Large intestine (tissue), 12 donors: Measurements from ENCODE around the gene OR2M7. TPM values are rescaled to one million over a fixed set of nuclear protein-coding genes. Genes with fewer than 3 reads are reported as not detected.
"Not testable (repeated sequence)": the region's sequence is repeated elsewhere in the genome, so short reads cannot be mapped to it uniquely, and the experiment has no call there.

Experiments
- DNase-seq, 2 donors: peaks; one replicate each; pipeline versions ENCODE4 v3.0.0 to v3.0.0-alpha.2; 2013
- H3K27ac ChIP-seq: one replicate; pipeline ENCODE4 v1.5.1; 2013; ENCODE audit warnings: low read length
- H3K27me3 ChIP-seq: 2 replicates; pipeline ENCODE4 v1.6.1; 2013; ENCODE audit warnings: low read length; ENCODE audit not compliant: control insufficient read depth, insufficient read depth
- H3K36me3 ChIP-seq: 2 replicates; pipeline ENCODE4 v1.6.1; 2013; ENCODE audit warnings: low read length; ENCODE audit not compliant: control insufficient read depth, insufficient read depth
- H3K4me1 ChIP-seq: one replicate; pipeline ENCODE4 v1.6.1; 2013; ENCODE audit warnings: low read length; ENCODE audit not compliant: control insufficient read depth, insufficient read depth
- H3K4me3 ChIP-seq: one replicate; pipeline ENCODE4 v1.5.1; 2013; ENCODE audit warnings: low read length
- H3K9me3 ChIP-seq: one replicate; pipeline ENCODE4 v1.6.1; 2013; ENCODE audit warnings: mild to moderate bottlenecking, low read depth, low read length, moderate library complexity; ENCODE audit not compliant: control insufficient read depth
- WGBS: methylation state at CpG from one replicate; pipeline ENCODE4 v1.1.5; 2013; ENCODE audit warnings: low lambda C conversion rate; ENCODE audit not compliant: insufficient coverage; 5-methylcytosine and 5-hydroxymethylcytosine counted together
- long read RNA-seq, 11 donors: transcript quantifications; one replicate each; lab custom pipeline, GENCODE V29; 2026
- polyA plus RNA-seq: library from polyadenylated mRNA; unstranded; fragments of 120-200 nt; gene quantifications from one replicate; pipeline ENCODE4 v1.2.1, GENCODE V29; 2013

Gene OR2M7
- polyA plus RNA-seq: not detected
- long read RNA-seq, donor 1: 0 reads
- long read RNA-seq, donor 2: 0 reads
- long read RNA-seq, donor 3: 0 reads
- long read RNA-seq, donor 4: 0 reads
- long read RNA-seq, donor 5: 0 reads
- long read RNA-seq, donor 6: 0 reads
- long read RNA-seq, donor 7: 0 reads
- long read RNA-seq, donor 8: 0 reads
- long read RNA-seq, donor 9: 0 reads
- long read RNA-seq, donor 10: 0 reads
- long read RNA-seq, donor 11: 0 reads

GRCh38 chr1:248324468-248324867 lies at the start of gene OR2M7:
Gene OR2M7 (minus strand): TSS chr1:248324568. CDS start chr1:248324568, 0 bp downstream.
- Histone ChIP-seq H3K9me3 (no peaks in the 10 kb centered on the region), H3K36me3 (no peaks in the 10 kb centered on the region), H3K27me3 (no peaks in the 10 kb centered on the region), H3K4me3 (no peak within 1 kb of the TSS), H3K4me1 (no peaks in the 10 kb centered on the region), H3K27ac (no peak within 1 kb of the TSS)
- no CpG with 5 or more reads among the region's 1 CpG for WGBS
- DNase-seq: no peak

GRCh38 chr1:248373761-248374160 lies 49.4 kb upstream of the OR2M7 start:
- Histone ChIP-seq H3K36me3 (no peaks in the 10 kb centered on the region), H3K4me3 (no peak overlapping the region), H3K27ac (no peak overlapping the region), H3K4me1 (no peaks in the 10 kb centered on the region), H3K9me3 (no peaks in the 10 kb centered on the region), H3K27me3 (no peaks in the 10 kb centered on the region)
- DNase-seq: no peak
- no CpG with 5 or more reads among the region's 4 CpGs for WGBS

GRCh38 chr1:248372394-248372793 lies 48.0 kb upstream of the OR2M7 start:
- no peak overlapping the region for H3K4me3 ChIP-seq
- H3K36me3 ChIP-seq: no peaks in the 10 kb centered on the region
- no peaks in the 10 kb centered on the region for H3K4me1 ChIP-seq
- H3K27ac ChIP-seq: no peak overlapping the region
- no peak for DNase-seq
- H3K9me3 ChIP-seq: no peaks in the 10 kb centered on the region
- no peaks in the 10 kb centered on the region for H3K27me3 ChIP-seq
- 60% methylated on average over 1 of the region's 5 CpGs for whole genome bisulfite sequencing

GRCh38 chr1:248366609-248367008 lies 42.2 kb upstream of the OR2M7 start:
- Histone ChIP-seq H3K27me3 (no peaks in the 10 kb centered on the region), H3K4me3 (no peak overlapping the region), H3K4me1 (no peaks in the 10 kb centered on the region), H3K36me3 (no peaks in the 10 kb centered on the region), H3K27ac (no peak overlapping the region), H3K9me3 (no peaks in the 10 kb centered on the region)
- DNase-seq: no peak

GRCh38 chr1:248361121-248361715 lies 36.9 kb upstream of the OR2M7 start, which contains the start of gene OR2T4:
Gene OR2T4 (plus strand): TSS chr1:248361665. CDS start chr1:248361665, 0 bp downstream.
- no peaks in the 10 kb centered on the region for H3K4me1 ChIP-seq
- DNase-seq: no peak
- no peaks in the 10 kb centered on the region for H3K9me3 ChIP-seq
- H3K27ac ChIP-seq: no peak within 1 kb of the TSS
- 0% methylated on average over 1 of the region's 3 CpGs for WGBS
- H3K27me3 ChIP-seq: no peaks in the 10 kb centered on the region
- no peak within 1 kb of the TSS for H3K4me3 ChIP-seq
- no peaks in the 10 kb centered on the region for H3K36me3 ChIP-seq

GRCh38 chr1:248359415-248359814 lies 35.0 kb upstream of the OR2M7 start:
- H3K27me3 ChIP-seq: no peaks in the 10 kb centered on the region
- DNase-seq: no peak
- H3K4me3 ChIP-seq: no peak overlapping the region
- WGBS: no CpG with 5 or more reads among the region's 3 CpGs
- H3K4me1 ChIP-seq: no peaks in the 10 kb centered on the region
- no peaks in the 10 kb centered on the region for H3K36me3 ChIP-seq
- no peak overlapping the region for H3K27ac ChIP-seq
- no peaks in the 10 kb centered on the region for H3K9me3 ChIP-seq

GRCh38 chr1:248348475-248348874 lies 24.1 kb upstream of the OR2M7 start, which contains the start of gene OR14C36:
Gene OR14C36 (plus strand): TSS chr1:248348775. CDS start chr1:248348775, 0 bp downstream.
- Histone ChIP-seq H3K36me3 (no peaks in the 10 kb centered on the region), H3K27ac (no peak within 1 kb of the TSS), H3K4me1 (no peaks in the 10 kb centered on the region), H3K9me3 (no peaks in the 10 kb centered on the region), H3K27me3 (no peaks in the 10 kb centered on the region), H3K4me3 (no peak within 1 kb of the TSS)
- DNase-seq: no peak
- WGBS: 72% methylated on average over 4 of the region's 4 CpGs

GRCh38 chr1:248343451-248343850 lies 19.1 kb upstream of the OR2M7 start:
- WGBS: 55% methylated on average over 2 of the region's 3 CpGs
- no peak overlapping the region for H3K4me3 ChIP-seq
- no peaks in the 10 kb centered on the region for H3K9me3 ChIP-seq
- H3K4me1 ChIP-seq: no peaks in the 10 kb centered on the region
- H3K27me3 ChIP-seq: no peaks in the 10 kb centered on the region
- DNase-seq: no peak
- H3K36me3 ChIP-seq: no peaks in the 10 kb centered on the region
- H3K27ac ChIP-seq: no peak overlapping the region

GRCh38 chr1:248316796-248317195 lies 7.6 kb downstream of the OR2M7 start:
- WGBS: no CpG with 5 or more reads among the region's 11 CpGs

GRCh38 chr1:248306740-248307139 lies 17.6 kb downstream of the OR2M7 start:
- H3K4me3 ChIP-seq, H3K27ac ChIP-seq, H3K36me3 ChIP-seq, H3K27me3 ChIP-seq, DNase-seq, H3K9me3 ChIP-seq, H3K4me1 ChIP-seq: not testable (repeated sequence)
- 83% methylated on average over 2 of the region's 15 CpGs for WGBS

More at GRCh38 chr1:248316796-248317195, 7.6 kb downstream of the OR2M7 start:
- no peak for DNase-seq
- Histone ChIP-seq H3K27ac (no peak overlapping the region), H3K4me3 (no peak overlapping the region), H3K9me3 (no peaks in the 10 kb centered on the region), H3K36me3 (no peaks in the 10 kb centered on the region), H3K27me3 (no peaks in the 10 kb centered on the region), H3K4me1 (no peaks in the 10 kb centered on the region)

- WGBS: 60% methylated on average over 1 of the region's 19 CpGs
- no peak for DNase-seq
- Histone ChIP-seq H3K27me3 (no peaks in the 10 kb centered on the region), H3K36me3 (no peaks in the 10 kb centered on the region), H3K4me1 (no peaks in the 10 kb centered on the region), H3K9me3 (peaks cover 10% of the 10 kb centered on the region), H3K27ac (no peak overlapping the region), H3K4me3 (no peak overlapping the region)
Measured at GRCh38 chr1:248306103-248306502, 18.3 kb downstream of the OR2M7 start.
